Stimulated activated CD4-positive, alpha-beta T cell treated with anti-CD3 and anti-CD28 coated beads, Interleukin-1b, Interleukin-23, amount 100 ng/mL, for 1 hour (primary cell): Measurements from ENCODE around the gene PTPRN2.
"Not testable (repeated sequence)": the region's sequence is repeated elsewhere in the genome, so short reads cannot be mapped to it uniquely, and the experiment has no call there.

ENCODE experiments used
- DNase-seq, 2 donors: peaks; one replicate each; pipeline ENCODE4 v3.0.0-alpha.2; 2020; ENCODE audit warnings: low read depth in 2 of 2

The PTPRN2 gene

GRCh38 chr7:158443688-158444483 lies 143.7 kb downstream of the PTPRN2 start:
- DNase-seq = no peak

GRCh38 chr7:158443014-158443687 lies 144.5 kb downstream of the PTPRN2 start:
- no peak for DNase-seq

GRCh38 chr7:158442260-158442659 lies 145.4 kb downstream of the PTPRN2 start:
- DNase-seq = no peak

GRCh38 chr7:158439035-158439434 lies 148.6 kb downstream of the PTPRN2 start:
- DNase-seq = no peak

GRCh38 chr7:158432369-158433341 lies 155.0 kb downstream of the PTPRN2 start:
- no peak for DNase-seq

- no peak for DNase-seq
Observed at GRCh38 chr7:158431941-158432347, 155.7 kb downstream of the PTPRN2 start.

GRCh38 chr7:158431055-158431940 lies 156.3 kb downstream of the PTPRN2 start:
- no peak for DNase-seq

GRCh38 chr7:158430308-158431034 lies 157.2 kb downstream of the PTPRN2 start:
- DNase-seq = no peak

GRCh38 chr7:158428837-158429753 lies 158.5 kb downstream of the PTPRN2 start:
- no peak for DNase-seq

- no peak for DNase-seq
Observed at GRCh38 chr7:158428131-158428836, 159.3 kb downstream of the PTPRN2 start.

GRCh38 chr7:158425676-158426075 lies 161.9 kb downstream of the PTPRN2 start:
- DNase-seq = not testable (repeated sequence)

GRCh38 chr7:158424531-158424930 lies 163.1 kb downstream of the PTPRN2 start:
- DNase-seq = no peak

GRCh38 chr7:158424011-158424410 lies 163.6 kb downstream of the PTPRN2 start:
- DNase-seq = no peak

- no peak for DNase-seq
Observed at GRCh38 chr7:158422887-158423560, 164.6 kb downstream of the PTPRN2 start.

- DNase-seq = no peak
Observed at GRCh38 chr7:158422196-158422886, 165.3 kb downstream of the PTPRN2 start.

- DNase-seq = no peak
Observed at GRCh38 chr7:158421361-158421760, 166.3 kb downstream of the PTPRN2 start.

GRCh38 chr7:158420591-158421340 lies 166.9 kb downstream of the PTPRN2 start:
- no peak for DNase-seq
